Progenitor cell of endocrine pancreas (in vitro differentiated cells): ENCODE measurements around the gene OR2H2. TPM values are rescaled to one million over a fixed set of nuclear protein-coding genes. Genes with fewer than 3 reads are reported as not detected.

ENCODE experiments used
- DNase-seq: peaks from one replicate; pipeline ENCODE4 v3.0.0; 2021; ENCODE audit warnings: low spot score; ENCODE audit not compliant: unreplicated experiment
- H3K27ac Mint-ChIP-seq: 2 replicates; pipeline ENCODE4 v1.8.0; 2021; ENCODE audit warnings: mild to moderate bottlenecking, moderate library complexity, mixed read lengths
- H3K27me3 Mint-ChIP-seq: 2 replicates; pipeline ENCODE4 v1.8.0; 2021; ENCODE audit warnings: mixed read lengths
- H3K36me3 Mint-ChIP-seq: 2 replicates; pipeline ENCODE4 v1.8.0; 2022; ENCODE audit warnings: mixed read lengths; ENCODE audit not compliant: insufficient read depth
- H3K4me1 Mint-ChIP-seq: 2 replicates; pipeline ENCODE4 v1.8.0; 2021; ENCODE audit warnings: low read depth, mixed read lengths
- H3K4me3 Mint-ChIP-seq: 2 replicates; pipeline ENCODE4 v1.8.0; 2021; ENCODE audit warnings: low read depth, mild to moderate bottlenecking, moderate library complexity, mixed read lengths
- H3K9me3 Mint-ChIP-seq: 2 replicates; pipeline ENCODE4 v1.8.0; 2021; ENCODE audit warnings: low read depth, mixed read lengths
- CTCF ChIP-seq: fragments of 200-600 bp; sonication (generic); IDR thresholded peaks from one replicate; pipeline ENCODE4 v1.5.0; 2021; ENCODE audit warnings: antibody characterized with exemption, mild to moderate bottlenecking; ENCODE audit not compliant: unreplicated experiment
- long read RNA-seq: library from polyadenylated mRNA; unstranded; transcript quantifications from one replicate; pipeline ENCODE4 v2.0.0, GENCODE V29; 2020
- total RNA-seq: library from RNA; stranded (reverse); gene quantifications from 2 replicates; pipeline ENCODE4 v1.2.1, GENCODE V29; 2021

OR2H2 gene
- not detected in 2 replicates for total RNA-seq
- long read RNA-seq = 0 reads

GRCh38 chr6:29584821-29585220 lies at the start of gene OR2H2:
Gene OR2H2, plus strand, starts transcription at chr6:29585121. Its CDS starts 2,824 bp downstream, at chr6:29587945.
- H3K4me1 Mint-ChIP-seq = no peaks in the 10 kb centered on the region
- no peak within 1 kb of the TSS for H3K27ac Mint-ChIP-seq
- no peaks in the 10 kb centered on the region for H3K36me3 Mint-ChIP-seq
- no peaks in the 10 kb centered on the region for H3K9me3 Mint-ChIP-seq
- DNase-seq = no peak
- H3K27me3 Mint-ChIP-seq = peaks cover 21% of the 10 kb centered on the region
- TF ChIP-seq CTCF = no peak
- no peak within 1 kb of the TSS for H3K4me3 Mint-ChIP-seq

- H3K36me3 Mint-ChIP-seq = no peaks in the 10 kb centered on the region
- peaks cover 17% of the 10 kb centered on the region for H3K27me3 Mint-ChIP-seq
- no peak for TF ChIP-seq CTCF
- no peaks in the 10 kb centered on the region for H3K4me1 Mint-ChIP-seq
- H3K27ac Mint-ChIP-seq = no peak overlapping the region
- no peak overlapping the region for H3K4me3 Mint-ChIP-seq
- DNase-seq = no peak
- no peaks in the 10 kb centered on the region for H3K9me3 Mint-ChIP-seq
Measured at GRCh38 chr6:29537714-29538403, 47.1 kb upstream of the OR2H2 start.

DNA sequence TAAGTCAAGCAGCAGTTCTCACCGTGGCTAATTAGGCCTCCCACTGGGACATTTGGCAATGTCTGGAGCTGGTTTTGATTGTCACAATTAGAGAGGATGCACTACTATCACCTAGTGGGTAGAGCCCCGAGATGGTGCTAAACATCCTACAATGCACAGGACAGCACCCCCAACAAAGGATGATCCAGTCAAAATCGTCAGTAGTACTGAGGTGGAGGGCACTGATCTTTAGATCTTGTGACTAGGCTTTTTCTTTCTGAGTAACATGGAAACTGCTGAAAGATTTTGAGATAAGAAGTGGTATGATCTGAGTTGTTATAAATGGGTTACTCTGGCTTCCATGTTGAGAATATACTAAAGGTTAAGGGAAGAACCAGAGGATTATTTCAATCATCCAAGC lies 37.3 kb upstream of the OR2H2 start:
- no peak overlapping the region for H3K4me3 Mint-ChIP-seq

GRCh38 chr6:29552512-29553051 lies 32.3 kb upstream of the OR2H2 start:
- no peak overlapping the region for H3K27ac Mint-ChIP-seq
- H3K4me1 Mint-ChIP-seq = no peaks in the 10 kb centered on the region
- peaks cover 89% of the 10 kb centered on the region for H3K27me3 Mint-ChIP-seq
- H3K9me3 Mint-ChIP-seq = no peaks in the 10 kb centered on the region
- no peaks in the 10 kb centered on the region for H3K36me3 Mint-ChIP-seq
- no peak for DNase-seq
- no peak for TF ChIP-seq CTCF
- peak overlapping the region; percentile 4 for H3K4me3 Mint-ChIP-seq

More for the DNA sequence above, 37.3 kb upstream of the OR2H2 start:
- no peaks in the 10 kb centered on the region for H3K36me3 Mint-ChIP-seq
- no peak for DNase-seq
- H3K27me3 Mint-ChIP-seq = peaks cover 57% of the 10 kb centered on the region
- H3K27ac Mint-ChIP-seq = no peak overlapping the region
- H3K9me3 Mint-ChIP-seq = no peaks in the 10 kb centered on the region
- TF ChIP-seq CTCF = no peak
- no peaks in the 10 kb centered on the region for H3K4me1 Mint-ChIP-seq

DNA sequence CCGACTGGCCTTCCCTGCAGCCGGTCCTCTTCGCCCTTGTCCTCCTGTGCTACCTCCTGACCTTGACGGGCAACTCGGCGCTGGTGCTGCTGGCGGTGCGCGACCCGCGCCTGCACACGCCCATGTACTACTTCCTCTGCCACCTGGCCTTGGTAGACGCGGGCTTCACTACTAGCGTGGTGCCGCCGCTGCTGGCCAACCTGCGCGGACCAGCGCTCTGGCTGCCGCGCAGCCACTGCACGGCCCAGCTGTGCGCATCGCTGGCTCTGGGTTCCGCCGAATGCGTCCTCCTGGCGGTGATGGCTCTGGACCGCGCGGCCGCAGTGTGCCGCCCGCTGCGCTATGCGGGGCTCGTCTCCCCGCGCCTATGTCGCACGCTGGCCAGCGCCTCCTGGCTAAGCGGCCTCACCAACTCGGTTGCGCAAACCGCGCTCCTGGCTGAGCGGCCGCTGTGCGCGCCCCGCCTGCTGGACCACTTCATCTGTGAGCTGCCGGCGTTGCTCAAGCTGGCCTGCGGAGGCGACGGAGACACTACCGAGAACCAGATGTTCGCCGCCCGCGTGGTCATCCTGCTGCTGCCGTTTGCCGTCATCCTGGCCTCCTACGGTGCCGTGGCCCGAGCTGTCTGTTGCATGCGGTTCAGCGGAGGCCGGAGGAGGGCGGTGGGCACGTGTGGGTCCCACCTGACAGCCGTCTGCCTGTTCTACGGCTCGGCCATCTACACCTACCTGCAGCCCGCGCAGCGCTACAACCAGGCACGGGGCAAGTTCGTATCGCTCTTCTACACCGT lies 31.5 kb upstream of the OR2H2 start:
- Mint-ChIP-seq H3K4me3 (peak overlapping the region; percentile 20), H3K36me3 (no peaks in the 10 kb centered on the region), H3K27me3 (peaks cover 88% of the 10 kb centered on the region), H3K27ac (no peak overlapping the region), H3K9me3 (no peaks in the 10 kb centered on the region), H3K4me1 (no peaks in the 10 kb centered on the region)
- TF ChIP-seq CTCF = peak; percentile 35
- DNase-seq = peak; percentile 52
